ENCODE results near the gene OMD. TPM values are rescaled to one million over a fixed set of nuclear protein-coding genes. Genes with fewer than 3 reads are reported as not detected.

Gene OMD
- total RNA-seq, 4 donors from 2014 or later, result 1.2 to 5.4 (median 4.5) TPM; not detected in 1

DNA sequence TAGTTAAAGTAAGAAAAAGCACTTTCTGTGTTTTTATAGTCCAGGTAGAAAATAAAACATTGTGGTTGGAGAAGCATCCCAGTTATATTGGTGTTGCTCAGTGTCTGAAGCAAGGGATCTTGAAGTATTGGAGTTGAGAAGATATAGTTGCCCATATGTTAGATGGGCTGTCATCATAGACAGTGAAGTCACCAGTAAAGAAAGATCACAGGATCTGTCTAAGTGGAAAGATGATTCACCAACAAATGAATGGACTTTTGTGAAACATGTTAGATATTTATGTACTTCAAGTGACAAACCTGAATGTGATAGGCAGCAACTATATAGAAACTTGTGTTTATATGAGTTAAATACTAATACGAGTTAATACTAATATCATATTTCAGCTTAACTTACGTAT lies 31.6 kb downstream of the OMD start:
- no peak overlapping the region for H3K27ac ChIP-seq
- H3K36me3 ChIP-seq, result no peaks in the 10 kb centered on the region
- H3K9me3 ChIP-seq, result no peaks in the 10 kb centered on the region
- no peaks in the 10 kb centered on the region for H3K4me1 ChIP-seq
- no peaks in the 10 kb centered on the region for H3K27me3 ChIP-seq
- no peak for DNase-seq
- TF ChIP-seq POLR2A (IDR thresholded peaks at IDR 0.05), result no peak
- TF ChIP-seq, protein P1, sequence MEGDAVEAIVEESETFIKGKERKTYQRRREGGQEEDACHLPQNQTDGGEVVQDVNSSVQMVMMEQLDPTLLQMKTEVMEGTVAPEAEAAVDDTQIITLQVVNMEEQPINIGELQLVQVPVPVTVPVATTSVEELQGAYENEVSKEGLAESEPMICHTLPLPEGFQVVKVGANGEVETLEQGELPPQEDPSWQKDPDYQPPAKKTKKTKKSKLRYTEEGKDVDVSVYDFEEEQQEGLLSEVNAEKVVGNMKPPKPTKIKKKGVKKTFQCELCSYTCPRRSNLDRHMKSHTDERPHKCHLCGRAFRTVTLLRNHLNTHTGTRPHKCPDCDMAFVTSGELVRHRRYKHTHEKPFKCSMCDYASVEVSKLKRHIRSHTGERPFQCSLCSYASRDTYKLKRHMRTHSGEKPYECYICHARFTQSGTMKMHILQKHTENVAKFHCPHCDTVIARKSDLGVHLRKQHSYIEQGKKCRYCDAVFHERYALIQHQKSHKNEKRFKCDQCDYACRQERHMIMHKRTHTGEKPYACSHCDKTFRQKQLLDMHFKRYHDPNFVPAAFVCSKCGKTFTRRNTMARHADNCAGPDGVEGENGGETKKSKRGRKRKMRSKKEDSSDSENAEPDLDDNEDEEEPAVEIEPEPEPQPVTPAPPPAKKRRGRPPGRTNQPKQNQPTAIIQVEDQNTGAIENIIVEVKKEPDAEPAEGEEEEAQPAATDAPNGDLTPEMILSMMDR (IDR thresholded peaks at IDR 0.05), result no peak
- H3K4me3 ChIP-seq, result no peak overlapping the region

GRCh38 chr9:92385953-92386352 lies 38.3 kb downstream of the OMD start:
- no peak for DNase-seq
- Histone ChIP-seq H3K27me3 (no peaks in the 10 kb centered on the region), H3K4me3 (no peak overlapping the region), H3K9me3 (no peaks in the 10 kb centered on the region), H3K36me3 (no peaks in the 10 kb centered on the region), H3K27ac (peak overlapping the region in 2 of 4 donors; percentile 26 to 56), H3K4me1 (no peaks in the 10 kb centered on the region)
- no peak for TF ChIP-seq POLR2A (IDR thresholded peaks at IDR 0.05)
- TF ChIP-seq, protein P1 (IDR thresholded peaks at IDR 0.05), result no peak

DNA sequence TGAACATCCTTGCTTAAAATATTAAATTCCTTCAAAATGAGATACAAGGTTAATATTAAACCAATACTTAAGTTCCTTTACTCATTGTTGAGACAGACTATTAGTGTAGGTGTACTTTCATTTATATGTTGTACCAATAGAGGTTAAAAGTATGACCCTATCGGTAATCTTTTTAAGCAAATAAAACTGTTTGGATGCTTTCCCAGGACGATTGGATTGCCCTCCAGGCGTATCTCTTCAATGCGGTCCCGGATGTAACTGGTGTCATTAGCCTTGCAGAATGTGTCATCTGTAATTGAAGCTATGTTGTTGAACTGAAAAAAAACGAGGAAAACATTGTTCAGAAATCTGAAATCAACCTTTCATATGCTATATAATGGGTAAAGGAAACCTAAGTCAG lies 38.8 kb downstream of the OMD start:
- Histone ChIP-seq H3K4me1 (no peaks in the 10 kb centered on the region), H3K36me3 (no peaks in the 10 kb centered on the region), H3K9me3 (no peaks in the 10 kb centered on the region), H3K27ac (peak overlapping the region in 2 of 4 donors; percentile 26 to 56), H3K27me3 (no peaks in the 10 kb centered on the region), H3K4me3 (no peak overlapping the region)
- DNase-seq, result no peak
- TF ChIP-seq POLR2A (IDR thresholded peaks at IDR 0.05), result no peak
- TF ChIP-seq, protein P1 (IDR thresholded peaks at IDR 0.05), result no peak

DNA sequence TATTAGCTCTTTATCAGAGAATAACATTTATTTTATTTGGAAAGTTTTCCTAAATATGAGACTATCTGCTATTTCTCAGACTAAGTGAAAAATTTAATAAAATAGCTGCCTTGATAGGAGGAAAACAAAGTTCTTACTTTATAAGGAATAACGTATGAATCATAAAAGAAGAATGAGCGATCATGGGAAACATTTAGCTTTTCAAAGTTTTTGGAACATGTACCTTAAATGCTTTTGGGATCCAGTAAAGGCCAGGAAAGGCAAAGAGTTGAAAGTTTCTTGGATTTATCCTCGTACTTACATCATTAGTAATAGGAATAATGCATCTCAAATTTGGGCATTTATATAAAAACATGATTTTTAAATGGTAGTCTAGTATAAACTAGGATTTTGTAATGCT lies 39.3 kb downstream of the OMD start:
- Histone ChIP-seq H3K27ac (no peak overlapping the region), H3K9me3 (no peaks in the 10 kb centered on the region), H3K4me1 (peaks cover 0 to under 1% (median 0%) of the 10 kb centered on the region in 4 donors), H3K36me3 (no peaks in the 10 kb centered on the region), H3K27me3 (no peaks in the 10 kb centered on the region), H3K4me3 (no peak overlapping the region)
- DNase-seq, result no peak
- TF ChIP-seq, protein P1 (IDR thresholded peaks at IDR 0.05), result no peak
- no peak for TF ChIP-seq POLR2A (IDR thresholded peaks at IDR 0.05)

- TF ChIP-seq, protein P1 (IDR thresholded peaks at IDR 0.05), result no peak
- TF ChIP-seq POLR2A (IDR thresholded peaks at IDR 0.05), result no peak
- no peak overlapping the region for H3K4me3 ChIP-seq
- no peaks in the 10 kb centered on the region for H3K27me3 ChIP-seq
- no peak for DNase-seq
- H3K4me1 ChIP-seq, result peaks cover 0 to 7% (median 0%) of the 10 kb centered on the region in 4 donors
- no peak overlapping the region for H3K27ac ChIP-seq
- H3K9me3 ChIP-seq, result no peaks in the 10 kb centered on the region
- H3K36me3 ChIP-seq, result no peaks in the 10 kb centered on the region
These were observed 39.9 kb downstream of the OMD start for GRCh38 chr9:92384375-92384774.

GRCh38 chr9:92381775-92382174 lies 42.5 kb downstream of the OMD start:
- no peak overlapping the region for H3K4me3 ChIP-seq
- no peak overlapping the region for H3K27ac ChIP-seq
- no peaks in the 10 kb centered on the region for H3K9me3 ChIP-seq
- peaks cover 0 to 17% (median 0%) of the 10 kb centered on the region in 4 donors for H3K4me1 ChIP-seq
- TF ChIP-seq POLR2A (IDR thresholded peaks at IDR 0.05), result no peak
- TF ChIP-seq, protein P1 (IDR thresholded peaks at IDR 0.05), result no peak
- H3K36me3 ChIP-seq, result no peaks in the 10 kb centered on the region
- no peaks in the 10 kb centered on the region for H3K27me3 ChIP-seq
- no peak for DNase-seq

All from Peyer's patch (tissue), 4 donors.